Stomach (tissue), 4 donors: ENCODE measurements around the gene SLAMF7.

Experiments used
- EP300 ChIP-seq: sonication (generic); formaldehyde crosslinking; IDR thresholded peaks from one replicate; pipeline ENCODE4 v1.6.1; 2017; ENCODE audit warnings: antibody characterized with exemption
- TF ChIP-seq, protein P1 (sequence below), 7 experiments: fragments of 450-650 bp in 4 of 7; fragments of 200-600 bp in 3 of 7; sonication (generic) in 3 of 7; IDR thresholded peaks; one replicate each; pipeline ENCODE4 v1.5.1; 2016 to 2019; ENCODE audit warnings: antibody characterized with exemption in 7 of 7, control low read depth in 2 of 7, mild to moderate bottlenecking in 1 of 7

DNA sequence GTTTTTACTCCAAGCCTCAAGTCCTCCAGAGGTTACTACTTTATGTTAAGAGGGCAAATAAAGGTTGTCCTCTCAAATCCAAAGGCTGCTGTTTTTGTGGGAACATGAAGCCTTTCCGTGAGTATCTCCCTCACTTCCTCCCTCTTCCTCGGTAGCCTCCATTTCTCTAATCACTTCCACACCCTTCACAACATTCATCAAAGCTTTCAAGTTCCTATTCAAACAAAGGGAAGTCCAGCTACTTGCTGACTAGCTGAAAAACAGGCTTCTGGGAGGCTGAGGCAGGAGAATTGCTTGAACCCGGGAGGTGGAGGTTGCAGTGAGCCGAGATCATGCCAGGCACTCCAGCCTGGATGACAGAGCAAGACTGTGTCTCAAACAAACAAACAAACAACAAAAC, 20.8 kb upstream of the SLAMF7 start:
- no peak for TF ChIP-seq EP300
- TF ChIP-seq, protein P1, sequence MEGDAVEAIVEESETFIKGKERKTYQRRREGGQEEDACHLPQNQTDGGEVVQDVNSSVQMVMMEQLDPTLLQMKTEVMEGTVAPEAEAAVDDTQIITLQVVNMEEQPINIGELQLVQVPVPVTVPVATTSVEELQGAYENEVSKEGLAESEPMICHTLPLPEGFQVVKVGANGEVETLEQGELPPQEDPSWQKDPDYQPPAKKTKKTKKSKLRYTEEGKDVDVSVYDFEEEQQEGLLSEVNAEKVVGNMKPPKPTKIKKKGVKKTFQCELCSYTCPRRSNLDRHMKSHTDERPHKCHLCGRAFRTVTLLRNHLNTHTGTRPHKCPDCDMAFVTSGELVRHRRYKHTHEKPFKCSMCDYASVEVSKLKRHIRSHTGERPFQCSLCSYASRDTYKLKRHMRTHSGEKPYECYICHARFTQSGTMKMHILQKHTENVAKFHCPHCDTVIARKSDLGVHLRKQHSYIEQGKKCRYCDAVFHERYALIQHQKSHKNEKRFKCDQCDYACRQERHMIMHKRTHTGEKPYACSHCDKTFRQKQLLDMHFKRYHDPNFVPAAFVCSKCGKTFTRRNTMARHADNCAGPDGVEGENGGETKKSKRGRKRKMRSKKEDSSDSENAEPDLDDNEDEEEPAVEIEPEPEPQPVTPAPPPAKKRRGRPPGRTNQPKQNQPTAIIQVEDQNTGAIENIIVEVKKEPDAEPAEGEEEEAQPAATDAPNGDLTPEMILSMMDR (IDR thresholded peaks at IDR 0.05), result no peak
